AG04449 (cell line): ENCODE data around the gene AP2B1.

ENCODE experiments used
- CTCF ChIA-PET: fragments of 350-600 bp; formaldehyde crosslinking; extraction: SDS; loops from one replicate; lab custom pipeline; 2021; ENCODE audit warnings: antibody characterized with exemption; lab: Yijun Ruan, JAX
- POLR2A ChIA-PET: fragments of 400-600, 350-600 bp; formaldehyde crosslinking; extraction: SDS; loops from one replicate; lab custom pipeline; 2020; ENCODE audit warnings: antibody characterized with exemption, inconsistent platforms; lab: Yijun Ruan, JAX
- DNase-seq: peaks from one replicate; pipeline ENCODE4 v3.0.0-alpha.2; 2010; ENCODE audit warnings: low read depth, low spot score
- H3K4me3 ChIP-seq: 2 replicates; pipeline ENCODE4 v1.5.1; 2011; ENCODE audit warnings: low read depth, mild to moderate bottlenecking, control low read depth, low read length
- TF ChIP-seq, protein P1 (sequence below): IDR thresholded peaks from one replicate; pipeline ENCODE4 v1.5.1; 2011; ENCODE audit warnings: mild to moderate bottlenecking, moderate library complexity, low read length, control low read depth, inconsistent platforms; ENCODE audit not compliant: insufficient read depth; ENCODE audit errors: missing control alignments

The AP2B1 gene

GRCh38 chr17:35769895-35770486 is 182.9 kb downstream of the AP2B1 start:
- TF ChIP-seq, protein P1, sequence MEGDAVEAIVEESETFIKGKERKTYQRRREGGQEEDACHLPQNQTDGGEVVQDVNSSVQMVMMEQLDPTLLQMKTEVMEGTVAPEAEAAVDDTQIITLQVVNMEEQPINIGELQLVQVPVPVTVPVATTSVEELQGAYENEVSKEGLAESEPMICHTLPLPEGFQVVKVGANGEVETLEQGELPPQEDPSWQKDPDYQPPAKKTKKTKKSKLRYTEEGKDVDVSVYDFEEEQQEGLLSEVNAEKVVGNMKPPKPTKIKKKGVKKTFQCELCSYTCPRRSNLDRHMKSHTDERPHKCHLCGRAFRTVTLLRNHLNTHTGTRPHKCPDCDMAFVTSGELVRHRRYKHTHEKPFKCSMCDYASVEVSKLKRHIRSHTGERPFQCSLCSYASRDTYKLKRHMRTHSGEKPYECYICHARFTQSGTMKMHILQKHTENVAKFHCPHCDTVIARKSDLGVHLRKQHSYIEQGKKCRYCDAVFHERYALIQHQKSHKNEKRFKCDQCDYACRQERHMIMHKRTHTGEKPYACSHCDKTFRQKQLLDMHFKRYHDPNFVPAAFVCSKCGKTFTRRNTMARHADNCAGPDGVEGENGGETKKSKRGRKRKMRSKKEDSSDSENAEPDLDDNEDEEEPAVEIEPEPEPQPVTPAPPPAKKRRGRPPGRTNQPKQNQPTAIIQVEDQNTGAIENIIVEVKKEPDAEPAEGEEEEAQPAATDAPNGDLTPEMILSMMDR: peak; percentile 1
- DNase-seq: no peak
- H3K4me3 ChIP-seq: no peak overlapping the region
- CTCF ChIA-PET: interaction anchor here (0.8 to 28.6 kb wide), 10 partner anchors 9 to 157 kb away, joined by 3 to 819 read pairs (median 4); partner anchors contain the start of genes C17orf50, GAS2L2, MMP28 and TAF15
- POLR2A ChIA-PET: no interaction called here

DNA sequence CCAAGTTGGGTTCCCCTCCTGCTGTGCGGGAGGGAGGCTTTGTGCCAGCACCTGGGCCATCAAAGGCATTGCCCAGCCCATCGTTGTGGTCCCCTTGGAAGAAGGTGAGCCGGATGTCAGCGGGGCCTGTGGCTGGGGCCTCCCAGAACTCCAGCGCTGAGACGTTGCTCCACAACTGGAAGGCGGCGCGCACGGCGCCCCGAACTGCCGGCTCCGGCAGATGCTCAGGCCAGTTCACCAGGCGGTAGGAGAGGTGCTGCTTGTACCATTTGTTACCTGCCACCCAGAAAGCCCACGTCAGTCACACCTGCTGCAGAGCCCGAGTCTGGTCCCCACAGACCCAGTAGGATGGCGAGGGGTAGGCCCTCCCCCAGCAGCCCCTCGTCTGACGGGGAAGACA is 186.0 kb downstream of the AP2B1 start:
- TF ChIP-seq, protein P1: no peak
- H3K4me3 ChIP-seq: no peak overlapping the region
- ChIA-PET POLR2A (no interaction called here), CTCF (interaction anchor here (10.5 to 28.6 kb wide), 3 partner anchors 5 to 35 kb away, joined by 321 to 819 read pairs (median 321); partner anchors contain the start of gene TAF15)
- DNase-seq: no peak

- no peak for DNase-seq
- POLR2A ChIA-PET: no interaction called here
- TF ChIP-seq, protein P1: no peak
- CTCF ChIA-PET: interaction anchor here (0.6 to 28.6 kb wide), 5 partner anchors 6 to 34 kb away, joined by 3 to 819 read pairs (median 9); partner anchors contain the start of gene TAF15
- H3K4me3 ChIP-seq: no peak overlapping the region
Measured at GRCh38 chr17:35773679-35774425, 186.7 kb downstream of the AP2B1 start.

DNA sequence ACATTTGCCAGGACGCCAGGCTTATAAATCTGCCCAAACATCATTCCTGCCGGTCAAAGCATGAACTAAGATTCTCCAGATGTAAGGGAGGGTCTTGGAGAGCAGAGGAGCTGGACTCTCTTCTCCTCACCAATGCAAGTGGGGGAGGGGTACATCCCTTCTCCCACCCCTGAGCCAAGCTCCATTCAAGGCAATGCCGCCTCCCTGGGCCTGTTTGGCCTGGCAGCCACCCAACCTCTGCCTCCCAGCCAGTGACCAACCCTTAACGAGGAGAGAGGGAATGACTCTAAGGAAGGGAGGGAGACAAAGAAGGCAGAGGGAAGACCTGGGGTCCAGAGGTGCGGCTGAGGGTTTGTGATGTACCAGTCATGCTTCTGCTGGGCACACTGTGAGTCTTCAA is 187.4 kb downstream of the AP2B1 start:
- CTCF ChIA-PET: interaction anchor here (0.6 to 28.6 kb wide), 5 partner anchors 7 to 33 kb away, joined by 3 to 819 read pairs (median 9); partner anchors contain the start of gene TAF15
- no peak overlapping the region for H3K4me3 ChIP-seq
- no peak for DNase-seq
- TF ChIP-seq, protein P1: no peak
- POLR2A ChIA-PET: interaction anchor here (1.0 kb wide), 1 partner anchor 35 kb away, joined by 3 read pairs; the partner anchor contains the start of gene TAF15

DNA sequence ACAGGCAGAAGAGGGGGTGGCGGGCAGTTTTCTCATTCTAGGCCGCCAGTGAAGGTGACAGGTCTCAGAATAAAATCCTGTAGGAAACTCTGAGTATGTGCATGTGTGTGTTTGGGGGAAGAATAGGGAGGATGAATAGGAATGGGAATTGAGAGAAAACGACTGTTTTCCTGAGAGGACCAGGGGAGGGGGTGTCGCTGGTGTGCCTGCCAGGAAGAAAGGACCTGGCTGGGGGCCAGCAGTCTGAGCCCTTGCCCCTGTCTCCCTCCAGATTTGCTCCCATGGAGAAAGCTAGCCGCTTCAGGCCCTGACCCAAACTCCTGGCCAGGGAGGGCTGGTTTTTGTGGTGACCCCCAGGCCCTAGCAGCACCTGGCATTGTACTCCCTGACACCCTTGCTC is 187.9 kb downstream of the AP2B1 start:
- POLR2A ChIA-PET: interaction anchor here (1.0 kb wide), 1 partner anchor 34 kb away, joined by 3 read pairs; the partner anchor contains the start of gene TAF15

More for the DNA sequence above, 187.9 kb downstream of the AP2B1 start:
- TF ChIP-seq, protein P1: no peak
- CTCF ChIA-PET: interaction anchor here (1.2 to 28.6 kb wide), 5 partner anchors 7 to 33 kb away, joined by 3 to 819 read pairs (median 9); partner anchors contain the start of gene TAF15
- DNase-seq: no peak
- H3K4me3 ChIP-seq: no peak overlapping the region
